GM19395 (cell line): ENCODE measurements around the gene PACRG.

Experiments used
- ATAC-seq: cut with Tn5 transposase; IDR thresholded peaks from one replicate; pipeline ENCODE4 v1.9.1; 2021; ENCODE audit warnings: mild to moderate bottlenecking, moderate library complexity; ENCODE audit not compliant: unreplicated experiment

PACRG gene

DNA sequence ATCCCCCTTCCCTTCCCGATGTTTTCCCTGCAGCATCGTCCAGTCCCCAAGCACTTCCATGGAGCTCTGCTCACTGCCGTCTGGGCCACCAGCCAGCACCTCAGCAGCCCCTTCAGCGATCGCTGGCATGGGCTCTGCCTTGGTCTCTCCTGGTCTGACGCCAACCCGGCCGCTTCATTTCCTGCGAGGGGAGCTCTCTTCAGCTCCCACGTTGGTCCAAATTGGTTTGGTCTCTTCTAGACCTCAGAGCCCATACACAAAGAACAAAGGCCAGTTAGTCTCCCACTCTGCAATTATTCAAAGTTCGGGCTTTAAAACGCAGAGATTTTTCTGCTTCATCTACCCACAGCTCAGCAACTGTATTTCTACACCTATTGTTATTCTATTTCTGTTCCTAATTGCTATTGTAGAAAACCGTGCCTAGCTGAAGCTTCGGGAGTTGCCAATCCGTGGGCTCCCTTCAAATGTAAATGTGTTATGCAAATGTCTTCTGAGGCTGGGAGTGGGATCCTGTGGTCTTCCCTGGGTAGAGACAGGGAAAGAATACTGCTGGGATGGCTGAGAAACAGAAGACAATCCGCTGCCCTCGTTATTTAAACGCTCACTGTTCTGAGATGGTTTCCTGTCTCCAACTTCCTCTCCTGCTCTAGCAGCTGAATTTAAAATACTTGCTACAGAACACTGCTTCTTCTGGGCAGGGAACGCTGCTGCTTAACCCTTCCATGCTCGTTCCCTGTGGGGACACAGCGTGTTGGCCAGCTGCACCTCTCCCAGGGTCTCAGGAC lies 532.5 kb downstream of the PACRG start:
- no peak for ATAC-seq

- no peak for ATAC-seq
These were observed 533.1 kb downstream of the PACRG start for GRCh38 chr6:163260911-163261310.

- ATAC-seq, result no peak
These were observed 533.6 kb downstream of the PACRG start for GRCh38 chr6:163261361-163261760.

- no peak for ATAC-seq
These were observed 534.3 kb downstream of the PACRG start for GRCh38 chr6:163262080-163262479.

DNA sequence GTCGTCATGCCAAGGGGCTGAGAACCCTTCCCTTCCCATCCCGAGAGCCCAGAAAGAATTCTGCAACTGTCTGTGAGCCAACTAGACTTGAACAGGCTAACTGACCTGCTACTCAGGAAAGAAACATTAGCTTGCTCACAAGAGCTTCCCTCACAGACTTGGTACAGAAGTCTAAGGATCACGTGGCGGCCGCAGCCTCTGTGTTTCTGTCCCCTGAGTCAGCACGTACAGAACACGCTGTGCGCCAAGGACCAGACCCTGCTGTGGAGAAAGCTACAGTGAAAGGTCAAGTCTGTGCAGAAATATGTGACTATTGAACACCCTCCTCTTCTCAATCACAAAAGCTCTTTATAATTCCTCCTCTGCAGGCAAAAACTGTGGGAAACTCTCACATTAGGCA lies 535.4 kb downstream of the PACRG start:
- ATAC-seq, result no peak

- ATAC-seq, result no peak
These were observed 536.4 kb downstream of the PACRG start for GRCh38 chr6:163263998-163264661.

DNA sequence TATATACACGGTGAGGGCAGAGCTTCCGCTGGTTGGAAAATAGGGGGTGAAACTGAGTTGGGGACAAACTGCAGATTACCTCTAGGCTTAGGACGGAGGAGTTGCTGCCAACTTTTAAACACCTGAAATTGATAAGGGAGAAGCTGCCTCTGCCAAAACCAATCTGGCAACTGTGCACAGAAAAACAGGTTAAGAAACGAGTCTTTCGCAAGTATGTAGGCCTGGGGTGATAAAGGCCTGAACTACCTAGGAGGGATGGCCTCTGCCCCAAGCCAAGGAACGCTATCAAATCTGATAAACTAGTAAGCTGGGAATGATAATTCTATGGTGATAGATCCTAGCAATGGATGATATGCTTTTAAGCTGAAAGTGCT lies 536.9 kb downstream of the PACRG start:
- no peak for ATAC-seq

DNA sequence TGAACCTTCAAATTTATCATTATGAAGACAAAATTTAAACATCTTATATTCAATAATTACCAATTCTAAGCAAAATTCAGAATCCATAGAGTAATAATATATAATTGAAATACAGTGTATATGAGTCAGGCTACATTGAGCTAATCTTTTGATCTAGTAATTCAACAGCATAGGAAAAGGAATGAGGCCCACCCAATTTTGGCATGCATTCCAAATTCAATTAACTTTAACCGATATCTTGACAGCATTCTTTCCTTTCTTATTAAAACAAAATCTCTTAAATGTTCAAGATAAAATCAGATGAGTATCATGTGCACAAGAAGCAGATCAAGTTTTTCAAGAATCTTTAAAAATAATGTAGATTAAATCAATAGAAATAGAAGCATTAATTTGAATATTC lies 553.9 kb downstream of the PACRG start:
- ATAC-seq, result no peak

DNA sequence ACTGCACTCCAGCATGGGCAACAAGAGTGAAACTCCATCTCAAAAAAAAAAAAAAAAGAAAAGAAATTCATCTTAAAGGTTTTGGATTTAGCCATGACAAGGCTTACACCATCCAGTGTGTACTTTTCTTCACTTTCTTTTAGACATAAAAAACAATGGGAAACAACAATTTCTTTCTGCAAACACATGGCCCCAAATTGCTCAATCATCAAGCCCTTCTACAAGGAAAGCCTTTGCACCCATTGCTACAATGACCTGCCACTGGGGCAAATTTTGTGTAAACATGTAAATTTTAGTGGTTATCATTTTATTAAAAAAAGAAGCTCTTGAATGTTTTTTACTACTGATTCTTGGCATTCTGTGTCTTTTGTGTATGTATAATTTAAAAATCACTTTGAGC lies 554.9 kb downstream of the PACRG start:
- ATAC-seq, result no peak

GRCh38 chr6:163284151-163284550 lies 556.4 kb downstream of the PACRG start:
- ATAC-seq, result no peak

DNA sequence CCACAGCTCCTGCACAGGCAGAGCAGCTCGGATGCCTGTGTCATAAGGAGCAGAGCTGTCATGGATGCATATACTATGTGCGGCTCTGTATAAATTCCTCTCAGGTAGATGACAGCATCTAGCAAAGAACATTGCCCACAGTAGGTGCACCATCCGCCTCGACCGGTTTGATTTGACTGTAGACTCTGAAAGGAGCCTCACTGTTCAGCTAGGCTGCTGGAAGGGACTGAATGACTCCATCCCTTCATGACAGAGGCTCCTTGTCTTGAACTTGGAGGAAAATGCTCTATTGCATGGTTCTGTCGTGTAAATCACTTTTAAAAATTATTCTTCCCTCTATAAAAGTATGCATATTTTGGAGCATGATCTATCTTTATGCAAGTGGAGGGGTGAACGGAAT lies 557.9 kb downstream of the PACRG start:
- ATAC-seq, result no peak

GRCh38 chr6:163287626-163288025 lies 559.9 kb downstream of the PACRG start:
- ATAC-seq, result no peak

GRCh38 chr6:163288066-163288465 lies 560.3 kb downstream of the PACRG start:
- no peak for ATAC-seq

- ATAC-seq, result no peak
These were observed 561.1 kb downstream of the PACRG start for GRCh38 chr6:163288915-163289314.

GRCh38 chr6:163289447-163289846 lies 561.7 kb downstream of the PACRG start:
- ATAC-seq, result no peak

DNA sequence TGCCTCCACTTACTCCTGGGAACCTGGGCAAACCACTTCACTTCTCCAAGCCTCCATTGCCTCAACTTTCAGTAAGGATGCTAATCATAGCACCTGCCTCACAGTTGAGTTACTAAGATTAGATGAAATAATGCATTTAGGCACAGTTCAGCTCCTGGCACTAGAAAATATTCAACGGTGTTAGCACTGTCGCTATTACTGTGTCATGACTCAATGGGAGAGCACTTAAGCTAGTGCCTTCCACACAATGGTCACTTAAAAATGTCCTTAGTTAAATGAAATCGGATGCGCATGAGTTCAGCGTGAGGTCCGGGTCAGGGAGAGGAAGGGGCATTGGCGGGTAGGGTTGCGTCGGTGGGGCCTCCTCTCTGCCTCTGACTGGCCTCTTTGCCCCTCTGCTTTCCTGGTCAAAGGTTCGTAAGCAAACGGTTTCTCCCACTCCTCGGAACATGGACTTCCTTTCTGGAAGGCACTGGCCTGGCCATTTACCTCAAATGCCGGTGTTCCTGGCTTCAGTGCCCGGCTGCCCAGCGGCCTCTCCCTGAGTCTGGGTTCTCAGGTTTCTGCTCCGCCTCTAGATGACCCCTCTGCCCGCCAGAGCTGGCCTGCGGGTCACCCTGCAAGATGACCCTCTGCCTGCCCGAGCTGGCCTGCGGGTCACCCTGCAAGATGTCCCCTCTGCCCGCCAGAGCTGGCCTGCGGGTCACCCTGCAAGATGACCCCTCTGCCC lies 562.9 kb downstream of the PACRG start:
- no peak for ATAC-seq

DNA sequence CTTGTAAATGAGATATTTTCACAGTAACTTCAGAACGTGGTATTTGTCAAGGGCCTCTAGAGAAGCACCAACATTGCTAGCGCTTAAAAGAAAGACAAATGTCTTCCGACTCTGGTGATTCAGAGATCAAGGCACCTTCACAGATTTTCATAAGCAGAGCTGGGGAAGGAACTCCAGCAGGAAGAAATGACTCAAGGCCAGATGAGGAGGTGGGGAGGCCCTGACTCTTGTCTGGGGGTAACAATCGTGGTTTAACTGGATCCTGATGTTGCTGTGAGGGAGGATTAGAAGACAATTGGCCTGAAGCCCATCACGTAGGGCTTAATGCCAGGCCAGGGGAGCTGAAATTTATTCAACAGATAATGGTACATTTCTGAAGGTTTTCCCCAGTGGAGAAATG lies 563.8 kb downstream of the PACRG start:
- no peak for ATAC-seq

GRCh38 chr6:163293286-163293685 lies 565.5 kb downstream of the PACRG start:
- ATAC-seq, result no peak

DNA sequence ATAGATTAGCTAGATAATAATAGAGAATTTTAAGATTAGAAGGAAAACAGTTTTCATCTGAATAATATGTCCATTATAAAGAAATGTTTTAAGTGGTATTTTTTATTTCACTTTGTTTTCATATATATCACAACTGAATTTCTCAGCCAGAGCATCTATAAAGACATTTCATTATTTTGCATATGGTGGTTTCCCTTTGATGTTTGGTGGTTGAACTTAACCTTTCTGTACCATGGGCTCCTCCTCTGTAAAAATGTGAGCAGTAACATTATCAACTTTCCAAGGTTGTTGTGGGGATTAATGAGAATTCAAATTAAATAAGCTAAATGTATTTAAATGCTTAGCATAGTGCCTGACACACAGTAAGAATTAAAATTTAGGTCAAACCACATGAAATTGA lies 567.0 kb downstream of the PACRG start:
- no peak for ATAC-seq

GRCh38 chr6:163296835-163297519 lies 569.2 kb downstream of the PACRG start:
- no peak for ATAC-seq

DNA sequence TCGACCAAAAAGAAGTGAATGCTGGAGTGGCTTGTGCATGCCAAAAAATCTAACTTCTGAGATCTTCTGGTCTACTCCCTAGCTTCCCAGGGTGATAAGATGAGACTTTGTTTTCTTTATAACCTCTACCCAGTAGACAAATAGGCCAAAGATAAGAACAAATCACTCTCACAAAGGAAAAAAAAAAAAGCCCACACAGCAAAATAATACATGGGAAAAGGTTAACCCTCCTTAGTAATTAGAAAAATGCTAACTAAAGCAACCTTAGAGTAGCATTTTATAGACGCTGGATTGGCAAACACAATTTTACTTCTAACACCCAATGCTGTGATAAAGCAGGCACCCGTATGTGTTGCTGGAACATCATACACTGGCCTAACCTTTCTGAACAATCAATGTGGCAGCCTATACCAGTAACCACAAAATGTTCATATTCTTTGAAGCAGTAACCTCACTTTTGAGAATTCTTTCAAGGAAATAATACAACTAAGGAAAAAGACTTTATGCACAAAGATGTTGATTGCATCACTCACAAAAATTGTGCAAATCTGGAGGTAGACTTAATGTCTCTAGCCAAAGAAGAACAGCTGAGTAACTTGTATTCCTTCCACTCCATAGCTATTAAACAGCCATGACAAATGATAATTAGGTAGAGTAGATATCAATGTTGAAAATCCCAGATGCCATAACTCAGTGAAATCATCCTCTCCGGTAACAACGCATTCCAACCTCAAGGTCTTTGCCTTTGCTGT lies 570.5 kb downstream of the PACRG start:
- ATAC-seq, result no peak
